Right lobe of liver (tissue), 6 donors: ENCODE results near the gene KCNJ11. TPM values are rescaled to one million over a fixed set of nuclear protein-coding genes. Genes with fewer than 3 reads are reported as not detected.

ENCODE experiments used
- ATAC-seq, 4 donors: fragments of 200-7000 bp; cut with Tn5 transposase; one replicate each; pipeline ENCODE4 v1.9.1; 2020; ENCODE audit warnings: mild to moderate bottlenecking in 4 of 4, moderate library complexity in 4 of 4
- DNase-seq, 3 donors: peaks; one replicate each; pipeline ENCODE4 v3.0.0-alpha.2; 2020
- H3K27ac ChIP-seq, 3 donors: fragments of 200-600 bp; one replicate each; pipeline ENCODE4 v1.8.0; 2022
- H3K27me3 ChIP-seq, 2 donors: fragments of 200-600 bp; one replicate each; pipeline ENCODE4 v1.8.0; 2022
- H3K36me3 ChIP-seq, 4 donors: fragments of 200-600 bp; sonication (generic) in 1 of 4; one replicate each; pipeline versions ENCODE4 v1.5.1 to v1.8.0; 2017 to 2022; ENCODE audit warnings: control low read depth in 1 of 4
- H3K4me1 ChIP-seq, 4 donors: fragments of 200-600 bp; sonication (generic) in 1 of 4; one replicate each; pipeline versions ENCODE4 v1.5.1 to v1.8.0; 2017 to 2022; ENCODE audit warnings: control low read depth in 1 of 4
- H3K4me3 ChIP-seq, 3 donors: fragments of 200-600 bp; one replicate each; pipeline ENCODE4 v1.8.0; 2022
- H3K9me3 ChIP-seq, 4 donors: fragments of 200-600 bp; sonication (generic) in 1 of 4; one replicate each; pipeline versions ENCODE4 v1.5.1 to v1.8.0; 2017 to 2022; ENCODE audit warnings: control low read depth in 1 of 4
- CTCF ChIP-seq, 4 donors: fragments of 200-600 bp in 3 of 4; fragments of 450-650 bp in 1 of 4; IDR thresholded peaks; one replicate each; pipeline versions ENCODE4 v1.5.1 to v1.8.0; 2016 to 2022; ENCODE audit warnings: antibody characterized with exemption in 4 of 4, mild to moderate bottlenecking in 2 of 4
- POLR2A ChIP-seq: fragments of 450-650 bp; IDR thresholded peaks from one replicate; pipeline ENCODE4 v1.6.1; 2017; ENCODE audit warnings: antibody characterized with exemption, mild to moderate bottlenecking
- WGBS: methylation state at CpG from one replicate; pipeline ENCODE4 v1.1.6; 2018; ENCODE audit warnings: low coverage, low lambda C conversion rate; ENCODE audit not compliant: insufficient coverage; ENCODE audit errors: missing lambda C conversion rate; 5-methylcytosine and 5-hydroxymethylcytosine counted together
- intact Hi-C, 2 donors: fragments of 100-400 bp; cut with DNase I; formaldehyde crosslinking; loops; one replicate each; pipeline versions ENCODE4 v1.11.2 to v1.14.1; 2022
- total RNA-seq, 6 experiments: library from RNA; depleted of rRNA in 2 of 6; stranded (reverse); fragments of >200 nt in 2 of 6; fragmentation: NEBNext Ultra II Directional in 3 of 6; extraction: Animal tissue kit (Norgen Biotek cat#: 25700) in 3 of 6; gene quantifications; one replicate each; pipeline versions ENCODE4 v1.1.0 to v1.2.4, GENCODE V29; 2016 to 2023
- donor health status: DM: no; HTN: yes; CAD: no.
- donor health status: DM: no; HTN: no; CAD: no.
- donor health status: DM: no; HTN: no; CAD: no.
- donor health status: DM: no; HTN: yes; CAD: no.
- donor health status: DM: no; HTN: yes; CAD: no.

Gene KCNJ11
- total RNA-seq, 6 experiments from 2014 or later: 0.93 to 3.7 (median 2.0) TPM

GRCh38 chr11:17393472-17393871, 5.0 kb upstream of the KCNJ11 start:
- no peak overlapping the region for H3K4me3 ChIP-seq
- WGBS: no CpG with 5 or more reads among the region's 6 CpGs
- no peak for ATAC-seq
- H3K9me3 ChIP-seq: no peaks in the 10 kb centered on the region
- TF ChIP-seq CTCF (IDR thresholded peaks at IDR 0.05) (no peak), POLR2A (no peak)
- H3K36me3 ChIP-seq: no peaks in the 10 kb centered on the region
- no peak for DNase-seq
- H3K27ac ChIP-seq: no peak overlapping the region
- no peaks in the 10 kb centered on the region for H3K27me3 ChIP-seq
- no peaks in the 10 kb centered on the region for H3K4me1 ChIP-seq
- intact Hi-C loops: no loop called here

DNA sequence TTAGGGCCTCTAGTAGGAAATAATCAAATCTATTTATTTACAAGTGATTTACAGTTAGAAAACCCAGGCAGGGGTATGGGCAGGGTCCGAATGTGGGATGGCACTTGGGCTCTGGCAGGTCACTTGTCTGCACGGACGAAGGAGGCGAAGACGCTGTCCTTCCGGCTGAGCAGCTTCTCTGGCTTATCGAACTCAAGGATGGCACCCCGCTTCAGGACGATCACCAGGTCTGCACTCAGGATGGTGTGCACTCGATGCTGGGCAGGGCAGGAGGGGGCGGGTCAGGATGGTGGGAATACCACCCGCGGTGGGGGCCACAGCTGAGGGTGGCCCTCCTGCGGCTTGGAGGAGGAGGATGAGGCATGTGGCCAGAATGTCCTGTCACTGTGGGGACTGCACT, 4.4 kb upstream of the KCNJ11 start:
- Histone ChIP-seq H3K27me3 (no peaks in the 10 kb centered on the region), H3K4me1 (no peaks in the 10 kb centered on the region), H3K4me3 (no peak overlapping the region), H3K9me3 (no peaks in the 10 kb centered on the region), H3K36me3 (no peaks in the 10 kb centered on the region), H3K27ac (no peak overlapping the region)
- no peak for DNase-seq
- TF ChIP-seq CTCF (IDR thresholded peaks at IDR 0.05) (no peak), POLR2A (no peak)
- ATAC-seq: no peak
- intact Hi-C loops: no loop called here
- WGBS: 68% methylated on average over 3 of the region's 14 CpGs

- Histone ChIP-seq H3K9me3 (no peaks in the 10 kb centered on the region), H3K4me1 (no peaks in the 10 kb centered on the region), H3K27ac (no peak overlapping the region), H3K4me3 (no peak overlapping the region), H3K27me3 (no peaks in the 10 kb centered on the region), H3K36me3 (no peaks in the 10 kb centered on the region)
- intact Hi-C loops: no loop called here
- 83% methylated on average over 1 of the region's 3 CpGs for WGBS
- no peak for TF ChIP-seq POLR2A
- no peak for TF ChIP-seq CTCF (IDR thresholded peaks at IDR 0.05)
- ATAC-seq (no peak), DNase-seq (no peak)
Observed at GRCh38 chr11:17391493-17392355, 3.3 kb upstream of the KCNJ11 start.

DNA sequence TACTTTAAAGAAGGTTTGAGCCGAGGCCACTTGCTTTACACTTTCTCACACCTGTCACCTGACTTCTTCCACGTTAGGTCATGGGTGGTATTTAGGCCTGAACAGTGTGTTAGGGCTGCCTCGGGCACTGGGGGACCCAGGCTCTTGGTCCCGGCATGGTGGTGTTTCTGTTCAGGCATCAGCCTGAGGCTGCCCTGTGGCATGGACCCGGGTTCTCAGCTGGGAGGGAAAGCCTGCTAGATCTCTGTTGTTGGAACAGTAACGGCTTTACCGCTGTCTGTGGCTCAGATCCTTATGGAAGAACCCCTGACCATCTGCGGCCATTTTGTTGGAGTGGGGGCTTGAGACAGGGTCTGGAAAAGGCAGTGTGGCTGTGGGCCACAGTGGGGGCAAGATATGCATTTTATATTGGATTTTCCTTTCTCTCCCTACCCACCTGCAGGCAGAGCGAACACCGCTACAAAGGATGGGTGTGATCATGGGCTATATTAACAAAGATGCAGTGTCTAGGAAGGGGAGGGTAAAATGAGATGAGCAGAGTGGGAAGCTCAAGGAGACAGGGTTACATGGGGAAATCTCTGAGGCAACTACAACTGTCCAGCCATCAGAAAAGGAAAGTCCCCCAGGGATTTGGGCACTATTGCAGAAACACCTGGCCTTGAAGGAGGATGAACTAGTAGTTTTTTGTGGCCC, 1.6 kb upstream of the KCNJ11 start:
- intact Hi-C loops: loop anchor here in 1 of 2 donors (5.0 kb wide), 1 partner anchor 112 kb away; no protein-coding TSS in a partner anchor
- H3K4me1 ChIP-seq: no peaks in the 10 kb centered on the region
- no peak overlapping the region for H3K27ac ChIP-seq
- no peak overlapping the region for H3K4me3 ChIP-seq
- H3K27me3 ChIP-seq: no peaks in the 10 kb centered on the region
- no peak for DNase-seq
- H3K36me3 ChIP-seq: no peaks in the 10 kb centered on the region
- TF ChIP-seq CTCF (IDR thresholded peaks at IDR 0.05): no peak
- TF ChIP-seq POLR2A: no peak
- 47% methylated on average over 5 of the region's 10 CpGs for WGBS
- no peak for ATAC-seq
- H3K9me3 ChIP-seq: no peaks in the 10 kb centered on the region
